Gastroesophageal sphincter (tissue), 3 donors: ENCODE measurements around the gene DNLZ.
"Not testable (repeated sequence)": the region's sequence is repeated elsewhere in the genome, so short reads cannot be mapped to it uniquely, and the experiment has no call there.

Experiments used
- EP300 ChIP-seq: sonication (generic); formaldehyde crosslinking; IDR thresholded peaks from one replicate; pipeline ENCODE4 v1.6.1; 2017; ENCODE audit warnings: antibody characterized with exemption, mild to moderate bottlenecking
- POLR2AphosphoS5 ChIP-seq: sonication (generic); formaldehyde crosslinking; IDR thresholded peaks from one replicate; pipeline ENCODE4 v1.6.1; 2017; ENCODE audit warnings: antibody characterized with exemption
- TF ChIP-seq, protein P1 (sequence below), 4 experiments: fragments of 200-600 bp in 2 of 4; fragments of 450-650 bp in 2 of 4; sonication (generic) in 1 of 4; IDR thresholded peaks; one replicate each; pipeline ENCODE4 v1.5.1; 2017 to 2019; ENCODE audit warnings: antibody characterized with exemption in 4 of 4, mild to moderate bottlenecking in 2 of 4, moderate library complexity in 2 of 4

DNA sequence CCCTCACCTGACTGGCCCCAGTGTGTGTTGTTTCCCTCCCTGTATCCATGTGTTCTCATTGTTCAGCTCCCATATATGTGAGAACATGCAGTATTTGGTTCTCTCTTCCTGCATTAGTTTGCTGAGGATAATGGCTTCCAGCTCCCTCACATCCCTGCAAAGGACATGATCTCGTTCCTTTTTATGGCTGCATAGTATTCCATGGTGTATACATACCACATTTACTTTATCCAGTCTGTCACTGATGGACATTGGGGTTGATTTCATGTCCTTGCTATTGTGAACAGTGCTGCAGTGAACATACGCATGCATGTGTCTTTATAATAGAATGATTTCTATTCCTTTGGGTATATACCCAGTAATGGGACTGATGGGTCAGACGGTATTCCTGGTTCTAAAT lies 43.6 kb downstream of the DNLZ start:
- TF ChIP-seq, protein P1, sequence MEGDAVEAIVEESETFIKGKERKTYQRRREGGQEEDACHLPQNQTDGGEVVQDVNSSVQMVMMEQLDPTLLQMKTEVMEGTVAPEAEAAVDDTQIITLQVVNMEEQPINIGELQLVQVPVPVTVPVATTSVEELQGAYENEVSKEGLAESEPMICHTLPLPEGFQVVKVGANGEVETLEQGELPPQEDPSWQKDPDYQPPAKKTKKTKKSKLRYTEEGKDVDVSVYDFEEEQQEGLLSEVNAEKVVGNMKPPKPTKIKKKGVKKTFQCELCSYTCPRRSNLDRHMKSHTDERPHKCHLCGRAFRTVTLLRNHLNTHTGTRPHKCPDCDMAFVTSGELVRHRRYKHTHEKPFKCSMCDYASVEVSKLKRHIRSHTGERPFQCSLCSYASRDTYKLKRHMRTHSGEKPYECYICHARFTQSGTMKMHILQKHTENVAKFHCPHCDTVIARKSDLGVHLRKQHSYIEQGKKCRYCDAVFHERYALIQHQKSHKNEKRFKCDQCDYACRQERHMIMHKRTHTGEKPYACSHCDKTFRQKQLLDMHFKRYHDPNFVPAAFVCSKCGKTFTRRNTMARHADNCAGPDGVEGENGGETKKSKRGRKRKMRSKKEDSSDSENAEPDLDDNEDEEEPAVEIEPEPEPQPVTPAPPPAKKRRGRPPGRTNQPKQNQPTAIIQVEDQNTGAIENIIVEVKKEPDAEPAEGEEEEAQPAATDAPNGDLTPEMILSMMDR (IDR thresholded peaks at IDR 0.05), result not testable (repeated sequence)
- not testable (repeated sequence) for TF ChIP-seq POLR2AphosphoS5, EP300
